CMK (cell line): Measurements from ENCODE around the gene SLIT3.
"Not testable (repeated sequence)": the region's sequence is repeated elsewhere in the genome, so short reads cannot be mapped to it uniquely, and the experiment has no call there.

Experiments used
- DNase-seq: peaks from one replicate; pipeline ENCODE4 v3.0.0-alpha.2; 2010; ENCODE audit warnings: low read depth

SLIT3 gene

DNA sequence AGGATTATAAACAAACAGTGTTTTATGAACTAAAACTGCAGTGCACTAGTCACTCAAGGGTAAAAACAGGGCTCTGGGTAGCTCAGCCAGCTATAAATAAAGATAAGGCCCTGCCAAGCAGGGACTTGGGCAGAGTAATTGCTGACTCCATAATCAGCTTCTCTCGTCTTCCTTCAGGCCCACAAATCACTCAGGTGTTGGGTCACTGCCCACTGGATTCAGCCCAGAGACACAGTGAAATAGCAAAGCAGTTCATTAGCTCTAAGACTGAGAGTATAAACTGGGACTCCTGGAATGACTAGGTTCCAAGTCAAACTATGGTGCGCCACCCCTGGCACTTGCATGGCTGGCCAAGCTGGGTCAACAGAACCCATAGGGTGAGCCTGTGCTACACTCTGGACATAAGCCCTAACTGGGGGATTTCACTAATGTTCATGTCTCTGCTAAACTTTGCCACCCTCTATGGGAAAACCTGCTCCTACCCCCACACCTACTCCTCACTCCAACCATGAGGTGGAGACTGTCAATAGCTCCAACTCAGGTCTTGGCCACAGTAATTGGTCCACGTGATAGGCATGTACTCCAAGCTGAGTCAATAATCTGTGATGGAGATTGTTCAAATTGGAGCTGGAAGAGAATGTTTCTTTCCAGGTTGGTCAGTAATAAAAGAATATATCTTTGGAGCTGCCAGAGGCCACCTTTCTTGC, 158.5 kb downstream of the SLIT3 start:
- DNase-seq = no peak

DNA sequence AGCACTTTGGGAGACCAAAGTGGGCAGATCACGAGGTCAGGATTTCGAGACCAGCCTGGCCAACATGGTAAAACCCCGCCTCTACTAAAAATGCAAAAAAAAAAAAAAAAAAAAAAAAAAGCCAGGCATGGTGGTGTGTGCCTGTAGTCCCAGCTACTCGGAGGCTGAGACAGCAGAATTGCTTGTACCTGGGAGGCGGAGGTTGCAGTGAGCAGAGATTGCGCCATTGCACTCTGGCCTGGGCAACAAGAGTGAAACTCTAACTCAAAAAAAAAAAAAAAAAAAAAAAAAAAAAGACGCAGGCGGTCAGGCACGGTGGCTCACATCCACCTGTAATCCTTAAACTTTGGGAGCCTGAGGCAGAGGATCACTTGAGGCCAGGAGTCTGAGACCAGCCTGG, 160.7 kb downstream of the SLIT3 start:
- DNase-seq = not testable (repeated sequence)

DNA sequence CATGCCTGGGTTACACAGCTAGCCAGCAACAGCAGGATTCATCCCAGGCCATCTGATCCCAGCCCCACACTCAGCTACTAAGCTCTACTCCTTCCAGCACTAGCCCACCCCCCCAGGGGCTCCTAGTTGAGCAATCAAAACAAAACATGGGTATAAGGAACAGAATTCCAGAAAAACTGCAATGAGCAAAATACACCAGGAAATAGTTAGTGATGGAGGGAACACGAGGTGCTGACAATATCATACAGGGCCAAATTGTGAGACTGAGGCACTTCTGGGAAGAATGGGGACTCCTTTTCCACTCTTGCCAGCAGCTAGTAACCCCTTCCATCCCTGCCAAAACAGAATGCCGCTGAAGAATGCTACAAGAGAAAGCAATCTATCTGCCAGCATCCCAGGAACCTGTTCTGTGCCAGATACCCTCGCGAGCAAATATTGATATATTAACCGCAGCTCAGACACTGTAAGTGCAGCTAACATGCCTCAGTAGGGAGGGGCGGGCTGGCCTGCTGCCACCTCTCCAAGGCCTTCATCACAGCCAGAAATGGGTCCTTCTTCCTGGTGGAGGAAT, 161.4 kb downstream of the SLIT3 start:
- no peak for DNase-seq

DNA sequence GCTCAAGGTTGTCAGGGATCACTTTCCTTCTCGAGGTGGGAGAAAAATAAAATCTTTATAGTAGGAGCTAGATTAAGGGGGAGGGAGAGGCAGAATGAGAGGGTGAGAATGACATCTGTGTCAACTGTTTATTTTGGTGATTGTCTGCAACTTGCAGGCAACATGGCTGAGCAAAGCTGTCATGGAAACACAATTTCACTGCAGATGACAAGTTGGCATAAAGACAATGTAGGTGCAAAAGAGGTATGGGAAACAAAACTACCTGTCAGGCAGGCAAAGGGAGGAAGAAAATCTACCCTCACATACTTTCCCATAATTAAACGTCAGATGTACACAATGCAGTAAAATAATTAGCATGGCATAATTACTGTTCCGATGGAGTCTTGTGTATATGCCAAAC, 167.4 kb downstream of the SLIT3 start:
- DNase-seq = no peak

DNA sequence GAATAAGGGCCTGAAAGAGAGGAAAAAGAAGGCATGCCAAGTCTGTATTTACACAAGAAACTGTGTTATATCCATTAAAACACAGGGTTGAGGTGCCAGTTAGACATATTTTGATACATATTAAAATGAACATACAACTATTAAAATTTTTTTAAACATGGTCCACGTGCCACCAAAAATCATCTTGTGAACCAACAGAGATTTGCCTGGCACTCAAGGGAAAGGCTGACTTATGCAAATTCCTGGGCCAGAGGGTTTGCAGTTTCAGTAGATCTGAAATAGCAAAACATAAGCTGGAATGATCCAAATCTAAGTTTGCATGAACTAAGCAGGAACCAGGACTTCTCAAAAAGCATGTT, 168.7 kb downstream of the SLIT3 start:
- no peak for DNase-seq

DNA sequence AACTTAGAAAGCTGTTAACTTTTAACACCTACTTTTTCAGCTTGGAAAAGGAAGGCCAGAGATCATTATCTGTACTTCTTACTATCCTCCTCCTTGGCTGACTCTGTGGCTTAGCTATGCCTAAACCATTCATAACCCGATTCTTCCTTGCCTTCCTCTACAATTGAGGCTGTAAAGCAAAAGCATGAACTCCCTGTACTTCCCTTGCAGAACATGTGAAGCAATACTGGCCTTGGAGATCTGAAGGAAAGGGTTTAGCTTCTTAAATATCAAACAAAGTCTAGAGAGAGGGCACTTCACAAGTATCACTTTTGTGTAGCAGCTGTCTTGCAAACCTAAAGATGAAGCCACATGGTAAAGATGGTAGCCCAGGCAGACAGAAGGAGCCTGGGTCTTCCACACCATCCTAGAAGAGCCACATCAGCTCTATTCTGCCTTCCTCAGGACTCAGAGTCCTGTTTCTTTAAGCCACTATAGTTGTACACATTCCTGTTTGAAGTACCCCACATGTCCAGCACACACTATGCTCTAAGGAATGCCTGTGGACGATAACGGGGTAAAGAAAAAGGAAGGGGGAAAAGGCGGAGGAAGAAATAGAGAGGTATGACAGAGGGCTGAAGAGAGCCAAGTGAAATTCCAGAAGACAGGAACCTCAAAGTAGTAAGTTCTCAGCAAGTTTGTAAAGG, 169.2 kb downstream of the SLIT3 start:
- DNase-seq = no peak

DNA sequence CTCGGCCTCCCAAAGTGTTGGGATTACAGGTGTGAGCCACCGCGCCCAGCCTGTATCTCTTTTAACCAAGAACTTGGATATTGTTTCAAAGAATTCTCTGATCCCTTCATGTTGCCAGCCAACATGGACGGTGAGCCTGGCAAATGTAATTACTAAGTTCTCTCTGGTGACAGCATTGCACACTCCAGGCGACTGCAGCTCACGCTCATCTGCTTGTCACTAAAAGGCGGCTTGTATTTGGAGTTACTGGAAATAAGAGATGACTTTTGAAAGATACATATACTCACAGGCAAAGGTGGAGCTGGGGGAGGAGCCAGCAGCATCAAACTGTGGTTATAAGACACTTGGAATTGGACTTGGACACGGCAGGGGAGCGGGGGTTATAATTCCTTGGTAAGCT, 172.3 kb downstream of the SLIT3 start:
- no peak for DNase-seq

DNA sequence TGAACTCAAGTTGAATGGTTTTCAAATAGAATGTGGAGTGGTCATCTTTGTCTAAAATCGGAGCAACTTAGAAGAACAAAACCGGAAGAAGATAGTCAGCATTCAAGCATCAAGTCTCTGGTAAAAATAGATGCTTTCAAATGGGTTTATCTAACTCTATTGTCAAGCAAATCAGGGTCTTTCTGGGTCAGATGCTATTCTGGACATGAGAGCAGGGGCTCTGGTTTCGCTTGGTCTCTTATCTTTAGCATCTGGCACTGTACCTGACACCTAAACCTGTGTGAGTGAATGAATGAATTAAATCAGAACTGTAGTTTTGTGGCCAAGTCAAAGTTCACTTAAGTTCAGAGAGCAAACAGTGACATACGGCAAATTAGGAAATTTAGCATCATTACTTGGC, 173.5 kb downstream of the SLIT3 start:
- DNase-seq = no peak

DNA sequence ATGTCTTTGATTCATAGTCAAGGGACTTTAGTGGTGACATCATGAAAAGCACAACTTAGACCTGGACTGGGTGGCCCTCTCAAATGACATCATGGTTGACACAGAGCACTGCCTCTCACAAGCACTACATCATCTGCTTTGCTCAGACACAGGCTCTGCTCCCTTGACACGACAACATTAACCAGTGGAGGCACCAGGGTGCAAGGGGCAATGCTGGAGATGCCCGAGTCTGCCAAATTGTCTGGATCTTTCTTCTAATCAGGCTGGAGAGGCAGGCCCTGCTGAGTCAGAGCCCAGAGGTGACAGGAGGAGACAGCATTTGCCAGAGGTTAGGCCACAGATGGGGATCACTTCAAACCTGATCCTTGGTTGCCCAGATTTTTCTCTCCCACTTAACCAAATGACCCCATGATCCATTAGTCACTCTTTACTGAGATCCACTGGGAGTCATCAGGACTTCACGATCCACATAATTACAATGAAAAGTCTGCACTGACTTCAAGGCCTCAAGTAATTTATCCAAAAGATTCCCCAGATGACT, 174.4 kb downstream of the SLIT3 start:
- DNase-seq = no peak

DNA sequence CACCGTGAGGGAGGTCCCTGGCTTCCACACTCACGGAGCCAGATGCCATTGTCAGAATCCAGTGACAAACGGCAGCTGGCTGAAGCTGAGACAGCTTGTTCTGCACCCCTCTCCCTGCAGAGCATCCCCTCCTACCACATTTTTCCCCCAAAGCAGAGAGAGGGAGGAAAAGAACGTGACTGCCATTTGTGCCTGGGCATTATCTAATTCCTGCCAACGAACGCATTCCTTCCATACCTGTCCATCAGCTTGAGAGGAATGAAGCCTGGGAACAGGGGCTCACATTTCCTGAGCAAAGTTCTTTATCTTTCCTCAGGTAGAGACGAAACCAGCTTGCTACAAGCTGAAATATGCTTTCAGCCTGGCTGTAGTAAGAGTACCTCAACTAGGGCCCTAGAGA, 175.4 kb downstream of the SLIT3 start:
- no peak for DNase-seq

DNA sequence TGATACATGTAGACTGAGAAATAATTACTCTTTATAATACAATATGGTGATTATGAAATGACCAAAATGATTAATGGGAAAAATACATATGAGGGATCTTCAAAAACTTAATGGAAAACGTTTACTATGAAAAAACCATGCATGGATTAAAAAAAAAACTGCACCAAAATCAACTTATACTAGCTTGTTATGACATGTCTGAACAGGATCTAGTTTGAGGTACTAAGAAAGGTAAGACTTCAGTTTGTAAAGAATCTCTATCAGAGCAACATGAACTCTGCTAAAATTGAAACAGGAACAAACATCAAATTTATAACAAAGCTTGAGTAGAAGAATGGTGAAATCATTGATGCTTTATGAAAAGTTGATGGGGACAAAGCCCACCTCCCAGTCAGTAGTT, 178.0 kb downstream of the SLIT3 start:
- no peak for DNase-seq

DNA sequence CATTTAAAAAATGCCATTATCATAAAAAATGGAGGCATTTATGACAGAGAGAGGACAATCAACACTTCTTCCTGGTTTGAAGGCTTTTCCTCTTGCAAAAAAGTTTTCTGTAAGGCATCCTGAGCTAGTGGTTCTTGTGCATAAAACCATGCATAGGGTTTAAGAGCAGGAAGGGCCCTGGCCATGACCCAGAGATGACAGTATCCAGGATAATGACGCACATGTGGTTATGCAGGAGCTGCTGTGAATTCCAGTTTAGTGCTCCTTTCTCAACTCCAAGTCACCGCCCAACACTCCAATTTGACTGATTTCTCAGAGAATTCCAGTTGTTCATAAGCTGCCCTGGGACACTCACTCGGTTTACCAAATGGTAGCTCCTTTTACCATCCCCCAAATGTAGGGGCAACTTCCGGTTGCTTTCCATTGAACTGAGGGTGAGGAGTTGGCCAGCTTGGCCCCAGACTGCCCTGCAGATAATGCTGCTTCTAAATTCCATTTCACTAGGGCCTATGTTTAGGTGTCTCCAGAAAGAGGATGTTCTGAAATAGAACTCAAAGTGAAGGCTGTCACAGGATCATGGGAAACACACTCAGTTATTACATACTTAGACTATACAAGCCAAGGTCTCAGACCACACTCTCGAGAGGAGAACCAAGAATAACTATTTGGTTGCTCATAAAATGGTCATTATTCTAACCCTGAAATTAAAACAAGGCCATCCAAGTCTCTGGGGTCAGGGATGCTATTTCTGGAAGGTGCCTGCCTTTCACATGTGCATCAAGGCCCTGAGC, 179.1 kb downstream of the SLIT3 start:
- DNase-seq = no peak

DNA sequence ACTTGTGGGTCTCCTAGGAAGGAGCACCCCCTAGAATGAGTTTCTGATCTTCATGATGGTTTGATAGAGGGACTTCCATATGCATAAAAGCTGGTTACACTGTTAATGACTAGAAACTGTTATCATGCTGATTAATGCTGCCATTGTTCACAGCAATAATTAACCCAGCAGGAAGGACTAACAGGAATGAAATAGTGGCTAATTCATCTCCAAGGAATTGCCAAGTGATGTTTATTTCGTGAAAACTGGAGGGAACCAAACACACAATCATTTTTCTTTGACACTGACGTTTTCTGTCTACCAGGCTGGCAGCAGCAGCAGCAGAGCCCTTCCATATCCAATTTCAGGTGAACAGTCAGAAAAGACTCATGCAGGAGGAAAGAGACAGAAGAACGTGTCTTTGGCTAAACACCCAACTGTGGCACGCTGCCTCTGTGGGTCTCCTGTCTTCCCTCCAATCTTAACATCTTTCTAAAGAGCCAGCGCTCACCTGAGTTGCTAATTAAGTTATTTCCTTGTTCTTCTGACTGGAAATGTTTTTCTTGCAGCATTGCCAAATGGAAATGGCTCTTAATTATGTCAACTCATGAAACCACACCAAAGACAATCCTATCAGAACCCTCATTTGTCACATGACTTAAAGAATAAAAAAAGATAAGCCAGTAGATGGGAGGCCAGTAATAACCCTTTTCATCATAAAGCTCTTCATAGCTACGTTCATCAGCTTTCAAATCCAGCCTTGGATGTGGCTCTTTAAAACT, 181.5 kb downstream of the SLIT3 start:
- no peak for DNase-seq

DNA sequence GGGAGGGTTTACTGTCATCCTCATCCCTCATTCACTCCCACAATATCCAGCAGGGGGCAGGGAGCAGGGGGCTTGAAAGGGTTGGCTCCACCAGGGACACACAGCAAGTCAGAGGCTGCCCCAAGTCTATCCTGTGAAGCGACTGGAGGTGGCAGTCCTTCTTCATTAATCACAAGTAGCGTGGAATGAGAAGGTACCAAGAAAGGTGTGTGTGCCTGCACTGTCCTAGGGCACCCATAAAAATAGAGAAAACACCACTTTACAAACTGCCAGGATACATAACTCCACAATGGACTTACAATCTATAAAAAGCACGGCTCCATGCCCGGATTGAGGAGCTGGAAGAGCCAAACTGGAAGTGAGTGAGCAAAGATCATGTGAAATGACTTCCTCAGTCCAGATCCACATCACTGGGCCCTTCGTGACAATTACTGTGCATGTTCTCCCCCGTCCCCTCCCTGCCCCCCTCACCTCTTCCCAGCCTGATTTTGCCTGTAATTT, 183.9 kb downstream of the SLIT3 start:
- no peak for DNase-seq

DNA sequence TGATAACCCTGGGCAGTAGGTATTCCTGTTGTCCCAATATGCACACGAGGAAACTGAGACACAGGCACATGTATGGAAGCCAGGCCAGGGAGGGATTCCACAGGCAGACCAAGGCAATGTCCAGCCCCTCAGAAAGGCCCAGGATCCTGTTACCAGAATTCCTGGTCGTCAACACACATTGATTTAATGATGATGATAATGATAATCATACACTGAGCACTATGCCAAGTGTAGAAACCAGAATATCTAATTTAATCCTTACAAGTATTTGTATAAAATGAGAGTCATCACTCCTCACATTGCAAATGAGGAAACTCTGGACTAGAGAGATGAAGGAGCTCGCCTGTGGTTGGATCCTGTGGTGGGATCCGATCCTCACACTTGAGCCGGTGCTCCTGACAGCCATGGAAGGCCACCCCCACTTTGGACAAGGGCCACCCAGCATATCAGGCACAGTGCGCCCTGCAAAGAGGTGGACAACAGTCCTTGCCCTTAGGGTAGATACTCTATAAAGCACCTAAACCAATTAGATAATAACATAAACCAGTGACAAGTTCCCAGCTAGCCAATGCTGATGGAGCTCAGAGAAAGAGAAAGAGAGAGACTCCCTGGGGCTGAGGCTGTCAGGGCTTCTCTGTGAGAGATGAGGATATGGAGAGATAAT, 185.3 kb downstream of the SLIT3 start:
- DNase-seq = no peak

DNA sequence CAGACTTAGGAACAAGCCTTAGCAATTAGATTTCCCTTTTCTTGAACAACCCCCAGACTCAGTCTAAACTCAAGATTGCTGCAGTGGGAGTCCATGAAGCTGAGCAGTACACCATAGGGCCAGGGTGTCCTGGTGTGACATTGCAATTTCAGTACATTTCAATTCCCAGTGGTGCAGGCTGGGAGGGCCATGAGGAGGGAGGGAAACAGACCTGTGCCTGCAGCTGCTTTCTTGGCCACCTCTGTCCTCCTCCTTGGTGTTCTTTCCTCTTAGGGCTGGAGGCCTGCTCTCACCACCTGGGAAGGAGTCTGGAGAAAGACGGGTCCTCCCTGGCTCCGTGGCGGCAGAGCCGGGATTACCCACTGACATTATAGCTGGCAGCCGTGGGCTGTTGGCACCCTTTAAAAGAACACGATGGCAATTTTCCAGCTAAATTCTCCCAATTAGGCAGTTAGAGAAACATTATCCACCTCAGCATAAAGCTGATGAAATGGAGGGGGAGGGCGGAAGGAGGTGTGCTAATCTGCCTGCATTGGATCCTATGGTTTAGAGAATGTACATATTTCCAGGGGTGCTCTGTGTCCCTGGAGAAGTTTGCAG, 186.4 kb downstream of the SLIT3 start:
- DNase-seq = no peak

DNA sequence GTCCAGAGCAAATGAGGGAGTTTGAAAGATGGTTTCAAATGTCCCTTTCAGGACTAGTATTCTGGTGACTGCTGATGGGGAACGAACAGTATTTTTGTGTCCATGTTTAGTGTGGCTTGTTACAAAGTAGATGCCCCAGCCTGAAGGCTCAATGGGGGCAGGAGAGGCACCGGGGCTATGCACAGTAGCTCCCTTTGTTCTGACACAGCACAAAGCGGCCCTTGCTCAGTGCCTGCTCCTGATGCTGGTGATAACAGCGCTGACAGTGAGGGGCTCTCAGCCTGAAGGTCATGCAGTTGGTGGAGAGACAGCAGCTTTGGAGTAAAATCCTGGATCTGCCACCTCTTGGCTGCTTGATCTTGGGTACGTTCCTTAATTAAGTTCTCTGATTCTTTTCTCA, 188.9 kb downstream of the SLIT3 start:
- DNase-seq = no peak

DNA sequence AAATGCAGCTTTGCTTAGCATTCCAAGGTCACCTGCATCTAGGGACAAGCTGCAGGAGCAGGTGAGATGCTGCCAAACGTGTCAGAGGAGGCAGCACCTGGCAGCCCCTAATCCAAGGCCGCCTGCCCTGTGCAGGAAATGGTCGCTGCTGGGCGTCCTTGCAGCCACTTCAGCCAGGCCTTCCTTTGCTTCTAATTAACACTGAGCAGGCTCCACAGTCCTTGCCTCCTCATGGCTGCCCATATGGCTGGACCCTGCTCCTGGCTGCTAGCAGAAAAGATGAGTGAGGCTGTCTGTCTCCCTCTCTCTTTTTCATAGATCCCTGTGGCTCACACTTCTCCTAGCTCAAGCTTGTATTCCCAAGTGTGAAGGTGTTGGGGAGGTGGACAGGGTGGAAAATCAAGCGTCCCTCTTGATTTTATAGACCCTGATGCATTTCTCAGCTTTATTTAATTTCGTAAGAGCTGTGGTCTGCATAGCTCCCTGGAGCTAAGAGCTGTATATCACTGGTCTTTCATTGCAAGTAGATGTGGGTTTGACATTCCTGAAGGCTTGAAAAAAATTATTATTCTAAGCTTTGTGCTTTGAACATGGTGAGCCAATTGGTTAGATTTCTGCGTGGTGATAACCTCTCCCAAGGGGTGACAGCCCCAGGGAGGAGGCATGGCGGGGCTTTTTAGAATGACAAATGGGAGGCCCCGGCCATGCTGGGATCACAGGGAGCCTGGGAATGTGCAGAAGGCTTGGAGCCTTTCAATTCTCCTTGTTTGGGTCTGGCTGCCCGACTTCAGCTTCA, 193.8 kb downstream of the SLIT3 start:
- DNase-seq = no peak

DNA sequence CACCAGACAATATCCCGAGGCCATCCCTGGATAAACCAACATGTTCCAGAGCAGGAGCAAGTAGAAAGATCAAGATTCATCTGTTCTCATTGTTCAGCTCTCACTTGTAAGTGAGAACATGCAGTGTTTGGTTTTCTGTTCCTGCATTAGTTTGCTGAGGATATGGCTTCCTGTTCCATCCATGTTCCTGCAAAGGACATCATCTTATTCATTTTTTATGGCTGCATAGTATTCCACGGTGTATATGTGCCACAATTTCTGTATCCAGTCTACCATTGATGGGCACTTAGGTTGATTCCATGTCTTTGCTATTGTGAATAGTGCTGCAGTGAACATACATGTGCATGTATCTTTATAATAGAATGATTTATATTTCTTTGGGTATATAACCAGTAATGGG, 195.4 kb downstream of the SLIT3 start:
- DNase-seq = not testable (repeated sequence)

DNA sequence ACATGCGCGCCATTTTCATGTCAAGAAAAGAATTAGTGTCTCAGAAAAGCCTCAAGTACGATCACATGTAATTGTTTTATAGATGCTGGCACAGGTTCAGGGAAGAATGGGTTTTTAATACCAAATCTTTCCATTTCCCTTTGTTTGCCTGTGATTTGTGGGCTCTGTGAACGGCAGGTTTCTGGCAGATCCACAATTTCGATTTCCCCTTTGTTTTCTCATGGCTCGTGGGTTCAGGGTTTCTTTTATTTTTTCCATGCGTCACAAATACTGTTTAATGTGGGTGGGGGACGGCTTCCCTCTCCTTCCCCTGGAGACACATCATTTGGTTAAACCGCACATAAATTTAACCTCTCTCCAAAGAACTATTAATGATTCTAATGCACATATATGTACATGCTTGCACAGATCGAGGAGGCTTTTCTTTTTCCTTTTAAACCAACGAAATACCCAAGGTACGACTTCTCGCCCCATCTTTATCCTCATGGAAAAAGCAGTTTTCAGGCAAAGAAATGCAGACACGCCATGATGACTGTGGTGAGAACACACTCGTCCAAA, 195.9 kb downstream of the SLIT3 start:
- no peak for DNase-seq
